PC-9 (cell line): ENCODE measurements around the gene SNX2.
"Not testable (repeated sequence)": the region's sequence is repeated elsewhere in the genome, so short reads cannot be mapped to it uniquely, and the experiment has no call there.

Experiments
- CTCF ChIP-seq: fragments of 200-600 bp; sonication (generic); conservative IDR thresholded peaks from 2 replicates; pipeline ENCODE4 v1.6.1; 2017; ENCODE audit warnings: mixed run types, antibody characterized with exemption, mild to moderate bottlenecking, moderate library complexity
- EZH2 ChIP-seq: fragments of 200-600 bp; sonication (generic); IDR thresholded peaks from 2 replicates; pipeline ENCODE4 v1.8.0; 2017; ENCODE audit warnings: antibody characterized with exemption, low read depth

DNA sequence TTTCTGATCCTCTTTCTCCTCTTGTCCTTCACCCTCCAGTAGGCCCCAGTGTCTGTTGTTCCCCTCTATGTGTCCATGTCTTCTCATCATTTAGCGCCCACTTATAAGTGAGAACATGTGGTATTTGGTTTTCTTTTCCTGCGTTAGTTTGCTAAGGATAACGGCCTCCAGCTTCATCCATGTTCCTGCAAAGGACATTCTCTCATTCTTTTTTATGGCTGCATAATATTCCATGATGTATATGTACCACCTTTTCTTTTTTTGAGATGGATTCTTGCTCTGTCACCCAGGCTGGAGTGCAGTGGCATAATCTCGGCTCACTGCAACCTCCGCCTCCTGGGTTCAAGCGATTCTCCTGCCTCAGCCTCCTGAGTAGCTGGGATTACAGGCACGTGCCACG is 82.7 kb downstream of the SNX2 start:
- not testable (repeated sequence) for TF ChIP-seq CTCF, EZH2
